ENCODE data around the gene TBC1D22A. TPM values are rescaled to one million over a fixed set of nuclear protein-coding genes. Genes with fewer than 3 reads are reported as not detected.

Gene TBC1D22A
- total and polyA plus RNA-seq, 2 donors (not counting 3 experiments of a cell fraction or from before 2014, with no cell fraction given): 26.1 to 32.4 TPM

- Histone ChIP-seq H3K27me3 (ENCODE audit: control insufficient read depth in 2 of 2, insufficient read depth in 2 of 2, low read length in 2 of 2) (no peaks in the 10 kb centered on the region), H3K4me3 (replicated peaks in 1 of 3; ENCODE audit: insufficient read depth in 1 of 3, low read depth in 1 of 3, low read length in 3 of 3) (no peak overlapping the region), H2AFZ (ENCODE audit: low read depth, low read length) (no peak overlapping the region), H3K79me2 (ENCODE audit: control insufficient read depth, insufficient read depth, low read length) (peaks cover 2% of the 10 kb centered on the region), H4K20me1 (replicated peaks; ENCODE audit: control insufficient read depth, extremely low read depth, insufficient read depth, low read length) (no peaks in the 10 kb centered on the region), H3K36me3 (ENCODE audit: control insufficient read depth in 2 of 2, extremely low read depth in 1 of 2, insufficient read depth in 2 of 2, low read length in 2 of 2) (peaks cover 3 to 26% of the 10 kb centered on the region in 2 experiments), H3K27ac (ENCODE audit: insufficient read depth, low read depth, low read length) (no peak overlapping the region), H3K9me1 (replicated peaks; ENCODE audit: control insufficient read depth, extremely low read depth, insufficient read depth, low read length) (no peaks in the 10 kb centered on the region), H3K4me1 (ENCODE audit: control insufficient read depth, extremely low read depth, insufficient read depth, low read length) (peaks cover 21% of the 10 kb centered on the region), H3K4me2 (ENCODE audit: insufficient read depth, low read length) (no peak overlapping the region), H3K9ac (replicated peaks; ENCODE audit: extremely low read depth, insufficient read depth, low read length) (no peak overlapping the region), H3K9me3 (replicated peaks; ENCODE audit: control insufficient read depth, insufficient read depth, low read length) (no peaks in the 10 kb centered on the region)
- CTCF ChIA-PET: interaction anchor here (1.0 to 2.4 kb wide), 3 partner anchors 11 to 38 kb away, joined by 6 to 18 read pairs (median 15); partner anchors contain the start of gene TBC1D22A
- dilution Hi-C loops (cut with MboI; ENCODE audit: extremely low pct_ligation_motif_present, low sequenced_read_pairs) (no loop called here), intact Hi-C loops (cut with micrococcal nuclease) (loop anchor here (5.0 to 10.0 kb wide), 2 partner anchors 1041 to 1688 kb away; a partner anchor contains a TSS)
- POLR2A ChIA-PET: no interaction called here
- TF ChIP-seq EZH2 (IDR thresholded peaks at IDR 0.05; ENCODE audit: borderline replicate concordance, low read depth, low read length, severe bottlenecking) (no peak), GATA2 (IDR thresholded peaks at IDR 0.05; ENCODE audit: insufficient read depth, insufficient read length, low read depth, low read length) (no peak), CTCF (IDR thresholded peaks at IDR 0.05; ENCODE audit: extremely low read depth in 1 of 2, insufficient read depth in 1 of 2, low read depth in 1 of 2, low read length in 2 of 2) (no peak), MAX (IDR thresholded peaks at IDR 0.05; ENCODE audit: insufficient read depth, insufficient read length) (no peak), MYC (IDR thresholded peaks at IDR 0.05; ENCODE audit: low read depth, low read length) (no peak), JUN (IDR thresholded peaks at IDR 0.05; ENCODE audit: borderline replicate concordance, insufficient read depth, insufficient read length, low read depth) (no peak), POLR2A (IDR thresholded peaks at IDR 0.05; ENCODE audit: low read depth, low read length) (no peak), POLR2AphosphoS5 (IDR thresholded peaks at IDR 0.05; ENCODE audit: insufficient read depth, low read depth, low read length) (no peak), FOS (IDR thresholded peaks at IDR 0.05; ENCODE audit: borderline replicate concordance, insufficient read depth, low read length) (no peak)
- DNase-seq (ENCODE audit: low read depth, low spot score) (no peak), FAIRE-seq (no peak)
- no TSS peak for BruUV-seq (replicated peaks)
Observed at GRCh38 chr22:46796566-46797195, 34.2 kb downstream of the TBC1D22A start.
